B cell (primary cell): ENCODE measurements around the gene ALKBH5. TPM values are rescaled to one million over a fixed set of nuclear protein-coding genes. Genes with fewer than 3 reads are reported as not detected.

Experiments used
- ATAC-seq: fragments of 200-7000 bp; cut with Tn5 transposase; one replicate; pipeline ENCODE4 v1.10.0; 2021; ENCODE audit warnings: low read depth, mild to moderate bottlenecking, moderate number of reproducible peaks, moderate library complexity
- CTCF ChIA-PET: fragments of 350-600 bp; sonication (Branson Sonifier 250); formaldehyde crosslinking; loops from one replicate; lab custom pipeline; 2021; ENCODE audit warnings: antibody characterized with exemption, inconsistent platforms; lab: Charles Lee
- POLR2A ChIA-PET: fragments of 350-600 bp; sonication (Branson Sonifier 250); formaldehyde crosslinking; loops from one replicate; lab custom pipeline; 2021; ENCODE audit warnings: antibody characterized with exemption; lab: Charles Lee
- DNase-seq: peaks from one replicate; pipeline ENCODE4 v3.0.0; 2013
- H2AFZ ChIP-seq: 2 replicates; pipeline ENCODE4 v1.6.1; 2012; ENCODE audit warnings: mild to moderate bottlenecking, low read depth, low read length; ENCODE audit not compliant: insufficient read depth, poor library complexity, severe bottlenecking
- H3K27ac ChIP-seq, 2 donors: 1 replicate in 1 of 2; 2 replicates in 1 of 2; pipeline ENCODE4 v1.5.1; 2012 to 2013; ENCODE audit warnings: low read length in 2 of 2, mild to moderate bottlenecking in 2 of 2, moderate library complexity in 1 of 2
- H3K27me3 ChIP-seq, 4 experiments: fragments of 200-600 bp in 1 of 4; sonication (generic) in 1 of 4; replicated peaks in 1 of 4; 1 replicate in 2 of 4; 2 replicates in 2 of 4; pipeline versions ENCODE4 v1.6.1 to v1.7.0; 2013 to 2016; ENCODE audit warnings: low read length in 3 of 4, mild to moderate bottlenecking in 2 of 4, mixed read lengths in 1 of 4, moderate library complexity in 1 of 4; ENCODE audit not compliant: insufficient read depth in 4 of 4, control insufficient read depth in 3 of 4; ENCODE audit errors: control extremely low read depth in 1 of 4
- H3K36me3 ChIP-seq, 2 experiments: replicated peaks in 1 of 2; 1 replicate in 1 of 2; 2 replicates in 1 of 2; pipeline versions ENCODE4 v1.6.1 to v1.7.1; 2013; ENCODE audit warnings: low read length in 1 of 2; ENCODE audit not compliant: insufficient read depth in 2 of 2, control insufficient read depth in 1 of 2; ENCODE audit errors: control extremely low read depth in 1 of 2, extremely low read depth in 1 of 2
- H3K4me1 ChIP-seq, 2 donors: fragments of 200-600 bp in 1 of 2; sonication (generic) in 1 of 2; 1 replicate in 1 of 2; 2 replicates in 1 of 2; pipeline versions ENCODE4 v1.5.1 to v1.6.1; 2013 to 2017; ENCODE audit warnings: low read length in 2 of 2; ENCODE audit not compliant: control insufficient read depth in 2 of 2, insufficient read depth in 2 of 2
- H3K4me2 ChIP-seq: replicated peaks from 2 replicates; pipeline ENCODE3; 2012; ENCODE audit warnings: mild to moderate bottlenecking, low read depth, low read length; ENCODE audit not compliant: poor library complexity, severe bottlenecking
- H3K4me3 ChIP-seq, 5 experiments: fragments of 200-600 bp in 1 of 5; sonication (generic) in 1 of 5; 1 replicate in 3 of 5; 2 replicates in 2 of 5; pipeline versions ENCODE4 v1.5.1 to v1.7.0; 2011 to 2016; ENCODE audit warnings: low read length in 4 of 5, mild to moderate bottlenecking in 4 of 5, low read depth in 2 of 5, control low read depth in 1 of 5, moderate library complexity in 1 of 5; ENCODE audit not compliant: insufficient read depth in 1 of 5; ENCODE audit errors: control extremely low read depth in 1 of 5, extremely low read depth in 1 of 5
- H3K79me2 ChIP-seq: fragments of 200-600 bp; sonication (generic); one replicate; pipeline ENCODE4 v1.6.0; 2016; ENCODE audit warnings: low read length; ENCODE audit not compliant: control insufficient read depth, insufficient read depth
- H3K9ac ChIP-seq: fragments of 200-600 bp; sonication (generic); 2 replicates; pipeline ENCODE4 v1.6.1; 2017; ENCODE audit warnings: mild to moderate bottlenecking, low read length, moderate library complexity
- H3K9me3 ChIP-seq, 3 donors: one replicate each; pipeline versions ENCODE4 v1.6.1 to v1.7.1; 2013; ENCODE audit warnings: low read length in 2 of 3; ENCODE audit not compliant: control insufficient read depth in 2 of 3, insufficient read depth in 1 of 3; ENCODE audit errors: control extremely low read depth in 1 of 3
- H4K20me1 ChIP-seq: 2 replicates; pipeline ENCODE4 v1.6.0; 2012; ENCODE audit warnings: mild to moderate bottlenecking, low read length; ENCODE audit not compliant: insufficient read depth, control insufficient read depth, poor library complexity, severe bottlenecking
- H3K27ac Mint-ChIP-seq: one replicate; pipeline ENCODE4 v1.8.0; 2021; ENCODE audit warnings: mixed read lengths
- H3K27me3 Mint-ChIP-seq: one replicate; pipeline ENCODE4 v1.8.0; 2021; ENCODE audit warnings: mixed read lengths
- H3K4me1 Mint-ChIP-seq: one replicate; pipeline ENCODE4 v1.8.0; 2021; ENCODE audit warnings: mixed read lengths
- H3K4me3 Mint-ChIP-seq: one replicate; pipeline ENCODE4 v1.8.0; 2021; ENCODE audit warnings: mixed read lengths
- H3K9me3 Mint-ChIP-seq: one replicate; pipeline ENCODE4 v1.8.0; 2022; ENCODE audit warnings: mixed read lengths; ENCODE audit not compliant: insufficient read depth
- EZH2 ChIP-seq: IDR thresholded peaks from 2 replicates; pipeline ENCODE4 v1.6.1; 2012; ENCODE audit warnings: borderline replicate concordance, low read depth, mild to moderate bottlenecking, moderate library complexity, low read length; ENCODE audit not compliant: insufficient read depth, poor library complexity, severe bottlenecking
- WGBS: methylation state at CpG from one replicate; pipeline ENCODE4 v1.1.5; 2013; ENCODE audit warnings: missing lambda C conversion rate; ENCODE audit not compliant: insufficient coverage; 5-methylcytosine and 5-hydroxymethylcytosine counted together
- intact Hi-C: fragments of 100-400 bp; cut with micrococcal nuclease; formaldehyde crosslinking; loops from one replicate; pipeline ENCODE4 v1.10.0; 2022
- polyA plus RNA-seq: library from polyadenylated mRNA; depleted of rRNA; stranded (reverse); fragments of >200 nt; gene quantifications from 2 replicates; pipeline ENCODE4 v1.2.3, GENCODE V29; 2012
- total RNA-seq, 2 donors: library from RNA; stranded (reverse); fragments of 120-200 nt in 1 of 2; gene quantifications; 1 replicate in 1 of 2; 2 replicates in 1 of 2; pipeline versions ENCODE4 v1.2.3 to v1.2.4, GENCODE V29; 2013 to 2022
- TF ChIP-seq, protein P1 (sequence below): fragments of 200-600 bp; IDR thresholded peaks from one replicate; pipeline ENCODE4 v1.8.0; 2022; ENCODE audit warnings: antibody characterized with exemption, mild to moderate bottlenecking

ALKBH5 gene
- total and polyA plus RNA-seq, 2 donors (not counting 1 experiment from before 2014, with no cell fraction given) = 63.3 to 104 TPM

- intact Hi-C loops = no loop called here
- no peaks in the 10 kb centered on the region for H4K20me1 ChIP-seq
- POLR2A ChIA-PET = no interaction called here
- ATAC-seq (no peak), DNase-seq (no peak)
- CTCF ChIA-PET = interaction anchor here (1.8 kb wide), 1 partner anchor 11 kb away, joined by 5 read pairs; no protein-coding TSS in a partner anchor
- no peak overlapping the region for H3K4me2 ChIP-seq
- H3K4me3 Mint-ChIP-seq = no peak overlapping the region
- H3K4me1 Mint-ChIP-seq = no peaks in the 10 kb centered on the region
- no peaks in the 10 kb centered on the region for H3K79me2 ChIP-seq
- no peak overlapping the region for H3K4me3 ChIP-seq
- no peak overlapping the region for H2AFZ ChIP-seq
- TF ChIP-seq EZH2 = no peak
- TF ChIP-seq, protein P1, sequence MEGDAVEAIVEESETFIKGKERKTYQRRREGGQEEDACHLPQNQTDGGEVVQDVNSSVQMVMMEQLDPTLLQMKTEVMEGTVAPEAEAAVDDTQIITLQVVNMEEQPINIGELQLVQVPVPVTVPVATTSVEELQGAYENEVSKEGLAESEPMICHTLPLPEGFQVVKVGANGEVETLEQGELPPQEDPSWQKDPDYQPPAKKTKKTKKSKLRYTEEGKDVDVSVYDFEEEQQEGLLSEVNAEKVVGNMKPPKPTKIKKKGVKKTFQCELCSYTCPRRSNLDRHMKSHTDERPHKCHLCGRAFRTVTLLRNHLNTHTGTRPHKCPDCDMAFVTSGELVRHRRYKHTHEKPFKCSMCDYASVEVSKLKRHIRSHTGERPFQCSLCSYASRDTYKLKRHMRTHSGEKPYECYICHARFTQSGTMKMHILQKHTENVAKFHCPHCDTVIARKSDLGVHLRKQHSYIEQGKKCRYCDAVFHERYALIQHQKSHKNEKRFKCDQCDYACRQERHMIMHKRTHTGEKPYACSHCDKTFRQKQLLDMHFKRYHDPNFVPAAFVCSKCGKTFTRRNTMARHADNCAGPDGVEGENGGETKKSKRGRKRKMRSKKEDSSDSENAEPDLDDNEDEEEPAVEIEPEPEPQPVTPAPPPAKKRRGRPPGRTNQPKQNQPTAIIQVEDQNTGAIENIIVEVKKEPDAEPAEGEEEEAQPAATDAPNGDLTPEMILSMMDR = no peak
- H3K27ac ChIP-seq = no peak overlapping the region
- no peaks in the 10 kb centered on the region for H3K4me1 ChIP-seq
- no peaks in the 10 kb centered on the region for H3K9me3 Mint-ChIP-seq
- no peaks in the 10 kb centered on the region for H3K27me3 ChIP-seq
- H3K36me3 ChIP-seq = peaks cover 0 to 18% of the 10 kb centered on the region in 2 experiments
- no peak overlapping the region for H3K27ac Mint-ChIP-seq
- H3K27me3 Mint-ChIP-seq = no peaks in the 10 kb centered on the region
- no peaks in the 10 kb centered on the region for H3K9me3 ChIP-seq
- 98% methylated on average over 20 of the region's 20 CpGs for WGBS
- H3K9ac ChIP-seq = no peak overlapping the region
Observed at GRCh38 chr17:18237461-18237860, 53.8 kb downstream of the ALKBH5 start.

GRCh38 chr17:18238299-18238698 is 54.7 kb downstream of the ALKBH5 start:
- no peak overlapping the region for H2AFZ ChIP-seq
- ATAC-seq = no peak
- H3K4me1 ChIP-seq = no peaks in the 10 kb centered on the region
- DNase-seq = no peak
- H3K27me3 Mint-ChIP-seq = no peaks in the 10 kb centered on the region
- TF ChIP-seq, protein P1 = no peak
- TF ChIP-seq EZH2 = no peak
- intact Hi-C loops = no loop called here
- no peaks in the 10 kb centered on the region for H3K4me1 Mint-ChIP-seq
- WGBS = 91% methylated on average over 9 of the region's 18 CpGs
- no peak overlapping the region for H3K9ac ChIP-seq
- no peaks in the 10 kb centered on the region for H3K79me2 ChIP-seq
- no peak overlapping the region for H3K27ac Mint-ChIP-seq
- POLR2A ChIA-PET = no interaction called here
- H3K9me3 Mint-ChIP-seq = no peaks in the 10 kb centered on the region
- CTCF ChIA-PET = interaction anchor here (1.8 kb wide), 1 partner anchor 10 kb away, joined by 5 read pairs; no protein-coding TSS in a partner anchor
- H3K9me3 ChIP-seq = no peaks in the 10 kb centered on the region
- peaks cover 0 to 18% of the 10 kb centered on the region in 2 experiments for H3K36me3 ChIP-seq
- H3K4me2 ChIP-seq = no peak overlapping the region
- H3K4me3 ChIP-seq = no peak overlapping the region
- H3K27me3 ChIP-seq = no peaks in the 10 kb centered on the region
- no peaks in the 10 kb centered on the region for H4K20me1 ChIP-seq
- no peak overlapping the region for H3K27ac ChIP-seq
- H3K4me3 Mint-ChIP-seq = no peak overlapping the region
